Activated CD8-positive, alpha-beta memory T cell treated with anti-CD3 and anti-CD28 coated beads for 36 hours (primary cell): ENCODE results near the gene STAC2. TPM values are rescaled to one million over a fixed set of nuclear protein-coding genes. Genes with fewer than 3 reads are reported as not detected.

Experiments used
- CTCF ChIA-PET: fragments of 350-600 bp; sonication (Branson Sonifier 250); formaldehyde crosslinking; loops from one replicate; lab custom pipeline; 2021; ENCODE audit warnings: antibody characterized with exemption; lab: Charles Lee
- POLR2A ChIA-PET: fragments of 350-600 bp; sonication (Branson Sonifier 250); formaldehyde crosslinking; loops from one replicate; lab custom pipeline; 2021; ENCODE audit warnings: antibody characterized with exemption; lab: Charles Lee
- total RNA-seq, 2 experiments: library from RNA; stranded (reverse); gene quantifications; one replicate each; pipeline ENCODE4 v1.2.3, GENCODE V29; 2021

The STAC2 gene
- total RNA-seq, 2 experiments from 2014 or later, result not detected

DNA sequence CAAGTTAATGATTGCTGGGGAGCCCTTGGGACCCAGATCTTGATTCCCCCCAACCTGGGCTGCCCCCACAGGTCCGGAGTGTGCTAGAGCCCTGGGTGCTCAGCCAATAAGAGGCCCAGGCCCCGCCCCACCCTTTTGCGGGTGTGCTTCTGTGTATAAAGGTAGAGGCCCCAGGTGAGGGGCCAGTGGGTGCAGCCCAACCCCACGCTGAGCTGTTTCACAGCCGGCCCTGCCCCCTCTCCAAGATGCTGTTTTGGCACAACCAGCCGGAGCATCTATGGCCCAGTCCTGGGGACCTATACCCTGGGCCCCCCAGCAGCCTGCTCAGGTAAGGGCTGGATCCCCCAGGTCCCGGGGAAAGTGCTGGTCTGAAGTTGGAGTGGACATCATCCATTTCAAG is 11.8 kb upstream of the STAC2 start:
- ChIA-PET POLR2A (interaction anchor here (0.6 kb wide), 2 partner anchors 85 to 344 kb away, joined by 3 to 4 read pairs; no protein-coding TSS in a partner anchor), CTCF (interaction anchor here (1.0 to 13.6 kb wide), 5 partner anchors 10 to 84 kb away, joined by 3 to 205 read pairs (median 4); partner anchors contain the start of gene RPL19)

DNA sequence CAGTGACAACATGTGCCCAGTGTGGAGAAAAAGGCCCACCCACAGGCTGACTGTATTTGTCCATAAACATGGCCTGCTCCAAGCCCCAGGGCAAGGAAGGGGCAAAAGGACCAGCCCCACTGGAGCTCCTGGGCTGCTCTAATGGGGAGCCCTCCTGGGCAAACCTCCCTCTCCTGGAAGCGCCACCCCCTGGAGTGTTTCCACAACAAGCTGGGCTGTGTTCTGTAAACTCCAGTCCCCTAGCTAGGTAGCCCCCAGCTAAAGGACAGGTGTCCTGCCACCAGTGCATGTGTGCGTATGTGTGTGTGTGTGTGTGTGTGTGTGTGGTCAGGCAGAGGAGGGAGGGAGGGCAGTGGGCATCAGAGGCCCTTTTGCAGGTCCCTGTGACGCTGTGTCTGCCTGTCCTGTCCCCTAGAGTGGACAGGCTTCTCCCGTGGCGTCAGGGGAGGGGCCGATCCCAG is 11.3 kb upstream of the STAC2 start:
- ChIA-PET CTCF (interaction anchor here (1.1 to 13.6 kb wide), 8 partner anchors 8 to 86 kb away, joined by 3 to 205 read pairs (median 5); partner anchors contain the start of gene RPL19), POLR2A (interaction anchor here (0.6 kb wide), 1 partner anchor 84 kb away, joined by 4 read pairs; no protein-coding TSS in a partner anchor)

DNA sequence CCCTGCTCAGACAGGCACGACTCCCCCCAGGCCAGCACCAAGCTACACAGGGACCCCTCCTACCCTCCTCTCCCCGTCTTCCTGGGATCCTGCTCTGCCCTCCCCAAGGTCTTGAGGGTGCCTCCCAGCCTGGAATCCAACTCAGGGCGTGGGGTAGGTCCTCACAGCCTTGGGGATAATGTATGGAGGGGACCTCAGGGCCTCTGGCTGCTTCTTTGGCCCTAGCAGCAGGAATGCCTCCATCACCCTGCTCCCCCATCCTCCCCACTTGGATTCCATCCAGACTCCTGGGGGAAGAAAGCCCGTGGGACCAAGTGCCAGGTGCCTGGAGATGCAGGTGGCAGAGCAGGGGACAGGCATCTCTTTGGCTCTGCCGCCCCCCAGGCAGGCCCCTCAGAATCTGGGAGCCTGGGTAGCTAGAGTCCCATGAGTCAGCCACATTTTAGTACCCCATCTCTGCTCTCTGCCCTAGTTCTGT is 10.7 kb upstream of the STAC2 start:
- CTCF ChIA-PET, result interaction anchor here (0.6 to 13.6 kb wide), 14 partner anchors 9 to 379 kb away, joined by 3 to 205 read pairs (median 4); partner anchors contain the start of gene RPL19
- POLR2A ChIA-PET, result no interaction called here

DNA sequence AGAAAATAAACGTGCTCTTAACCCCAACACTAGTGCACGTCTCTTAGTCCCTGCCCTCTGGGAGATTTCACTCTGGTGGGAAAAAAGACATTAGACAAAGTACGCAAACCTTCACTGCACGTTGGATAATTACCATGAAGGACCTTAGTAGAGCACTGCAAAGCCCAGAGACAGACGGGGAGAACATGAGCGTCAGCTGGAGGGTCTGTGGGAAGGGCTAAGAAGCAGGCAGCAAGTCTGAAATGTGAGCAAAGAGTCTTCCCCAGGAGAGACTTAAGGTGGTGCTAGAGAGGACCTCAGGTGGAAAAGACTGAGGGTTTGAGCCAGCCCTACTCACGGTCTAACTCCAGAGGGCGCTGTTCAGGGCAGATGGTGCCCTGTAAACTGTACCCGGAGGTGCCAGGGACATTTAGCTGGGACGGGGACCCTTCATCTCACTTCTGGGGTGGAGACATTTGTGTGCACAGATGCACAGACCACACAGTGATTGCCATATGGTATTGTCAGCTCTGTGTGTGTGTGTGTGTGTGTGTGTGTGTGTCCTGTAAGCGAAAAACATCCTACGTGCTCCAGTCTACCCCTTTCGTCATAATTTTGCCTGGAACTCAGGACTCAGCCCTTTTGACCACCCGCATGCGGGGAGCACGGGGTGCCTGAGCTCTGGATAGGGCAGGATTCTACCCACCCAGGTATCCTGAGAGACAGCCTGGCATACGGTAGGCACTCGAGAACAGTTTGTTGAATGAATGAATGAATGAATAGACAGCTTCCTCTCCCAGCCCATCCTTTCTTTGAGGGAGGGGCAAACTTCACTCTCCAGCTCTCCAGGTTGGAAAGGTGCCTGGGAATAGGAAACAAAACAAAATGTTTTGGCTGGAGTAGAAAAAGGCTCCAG is 10.1 kb upstream of the STAC2 start:
- POLR2A ChIA-PET, result interaction anchor here (1.0 kb wide), 1 partner anchor 30 kb away, joined by 3 read pairs; no protein-coding TSS in a partner anchor
- CTCF ChIA-PET, result interaction anchor here (0.6 to 13.6 kb wide), 17 partner anchors 9 to 380 kb away, joined by 3 to 205 read pairs (median 4); partner anchors contain the start of gene STAC2

DNA sequence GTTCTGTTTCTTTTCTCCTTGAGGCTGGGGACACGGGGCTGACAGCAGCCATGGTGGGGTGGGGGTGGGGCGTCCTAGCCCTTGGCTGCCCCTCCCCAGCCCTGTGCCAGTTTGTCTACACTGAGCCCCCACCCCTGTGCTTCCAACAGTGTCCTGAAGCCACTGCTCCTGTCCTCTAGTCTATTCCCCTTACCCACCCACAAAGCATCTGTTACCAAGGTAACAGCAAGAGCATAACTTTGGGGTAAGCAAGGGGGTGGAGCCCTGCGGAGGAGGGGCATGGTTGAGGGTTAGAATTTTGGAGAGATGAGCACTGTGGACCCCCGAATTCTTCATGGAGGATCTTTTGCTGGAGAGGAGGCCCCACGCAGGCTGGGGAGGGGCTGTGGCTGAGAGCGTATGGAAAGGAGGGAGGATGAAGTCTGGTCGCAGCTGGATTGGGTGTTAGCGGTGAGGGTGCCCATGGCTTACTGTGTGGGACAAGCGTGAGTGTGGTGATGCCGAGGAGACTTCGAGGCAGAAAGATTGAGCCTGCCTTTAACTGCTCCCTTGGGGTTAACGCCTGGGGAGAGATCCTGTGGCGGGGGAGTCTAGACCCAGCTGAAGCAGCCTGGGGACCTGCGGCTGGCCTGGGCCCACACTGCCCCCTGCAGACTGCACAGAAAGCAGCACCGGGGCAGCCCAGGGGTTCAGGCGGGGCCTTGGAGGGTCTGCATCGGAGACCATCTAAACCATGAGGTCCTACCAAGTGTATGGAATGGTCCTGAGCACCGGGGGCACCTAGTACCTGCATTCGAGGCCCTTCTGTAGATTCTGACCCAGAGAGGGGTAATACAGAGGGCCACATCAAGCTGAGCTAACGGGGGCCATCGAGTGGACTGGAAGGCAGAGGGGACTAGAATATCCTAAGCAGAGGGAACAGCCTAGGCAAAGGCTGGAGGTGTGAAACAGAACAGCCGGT is 6.1 kb upstream of the STAC2 start:
- POLR2A ChIA-PET, result interaction anchor here (0.6 to 1.3 kb wide), 3 partner anchors 12 to 360 kb away, joined by 3 to 4 read pairs (median 3); no protein-coding TSS in a partner anchor
- CTCF ChIA-PET, result interaction anchor here (0.7 to 13.6 kb wide), 15 partner anchors 10 to 249 kb away, joined by 3 to 205 read pairs (median 4); partner anchors contain the start of gene RPL19

DNA sequence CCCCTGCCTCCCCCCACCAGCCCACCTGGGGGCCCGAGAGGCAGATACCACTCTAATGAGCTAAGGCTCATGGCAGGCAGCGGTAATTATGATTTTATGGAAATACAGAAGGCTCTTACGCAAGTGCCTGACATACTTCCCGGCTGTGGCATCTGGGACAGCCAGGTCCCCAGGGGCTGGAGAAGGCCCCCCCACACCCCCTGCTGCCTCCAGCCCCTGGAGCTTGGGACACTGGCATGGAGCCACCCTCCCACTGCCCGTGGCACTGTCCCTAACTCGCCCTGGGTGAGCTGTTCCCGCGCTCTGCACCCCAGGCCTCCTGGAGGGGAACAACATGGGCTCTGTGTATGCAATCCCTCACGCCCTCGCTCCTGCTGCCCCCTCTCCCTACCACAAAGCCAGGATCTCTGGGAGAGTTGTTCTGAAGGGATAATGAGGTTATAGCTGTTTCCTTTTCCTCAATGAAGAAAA is 5.4 kb upstream of the STAC2 start:
- POLR2A ChIA-PET, result interaction anchor here (1.1 to 1.3 kb wide), 2 partner anchors 13 to 25 kb away, joined by 3 to 4 read pairs; no protein-coding TSS in a partner anchor
- CTCF ChIA-PET, result interaction anchor here (0.7 to 13.6 kb wide), 8 partner anchors 10 to 233 kb away, joined by 3 to 205 read pairs (median 4); partner anchors contain the start of gene RPL19

DNA sequence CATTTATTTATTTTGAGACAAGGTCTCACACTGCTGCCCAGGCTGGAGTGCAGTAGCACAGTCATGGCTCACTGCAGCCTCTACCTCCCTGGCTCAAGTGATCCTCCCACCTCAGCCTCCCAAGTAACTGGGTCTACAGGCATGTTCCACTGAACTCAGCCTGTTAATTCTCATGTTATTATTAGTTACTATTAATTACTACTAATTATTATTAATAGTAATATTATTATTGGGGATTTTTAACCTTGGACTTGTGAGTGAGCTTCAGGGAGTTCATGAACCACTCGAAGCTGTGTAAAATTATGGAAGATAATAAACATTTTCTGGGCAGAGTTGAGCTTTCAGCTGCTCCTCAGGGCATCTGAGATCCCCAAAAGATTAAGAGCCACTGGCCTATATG is 4.6 kb upstream of the STAC2 start:
- POLR2A ChIA-PET, result no interaction called here

DNA sequence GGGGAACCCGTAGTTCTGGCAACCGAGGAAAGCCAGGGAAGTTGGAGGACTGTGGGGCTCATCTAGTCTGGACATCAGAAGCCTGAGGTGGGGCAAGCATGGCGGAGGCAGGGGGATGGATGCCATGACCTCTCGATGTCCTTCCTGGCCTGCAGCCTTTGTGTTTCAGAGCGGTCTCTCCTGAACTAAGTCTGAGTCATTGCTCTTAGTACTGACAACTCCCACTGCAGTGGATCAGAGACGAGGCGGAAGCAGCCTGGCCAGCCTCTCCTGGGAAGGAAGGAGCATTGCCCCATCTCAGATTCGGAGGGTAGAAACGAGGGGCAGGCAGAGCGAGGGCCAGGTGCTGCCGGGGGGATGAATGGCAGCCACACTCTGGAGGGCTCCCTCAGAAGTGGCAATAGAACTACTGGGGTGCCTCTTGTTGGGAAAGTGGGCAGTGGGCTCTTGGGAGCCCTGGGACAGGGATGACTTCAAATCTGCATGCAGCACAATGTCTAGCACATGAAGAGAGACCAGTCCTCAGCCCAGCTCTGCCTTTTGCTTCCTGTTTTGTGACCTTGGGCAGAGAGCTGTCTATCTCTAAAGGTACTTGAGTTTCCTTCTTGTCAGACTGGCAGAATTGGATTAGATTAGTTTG is 3.6 kb upstream of the STAC2 start:
- POLR2A ChIA-PET, result no interaction called here
- CTCF ChIA-PET, result interaction anchor here (13.6 kb wide), 1 partner anchor 23 kb away, joined by 205 read pairs; no protein-coding TSS in a partner anchor

More for the DNA sequence above, 4.6 kb upstream of the STAC2 start:
- CTCF ChIA-PET, result interaction anchor here (1.0 to 13.6 kb wide), 5 partner anchors 9 to 76 kb away, joined by 3 to 205 read pairs (median 4); no protein-coding TSS in a partner anchor

DNA sequence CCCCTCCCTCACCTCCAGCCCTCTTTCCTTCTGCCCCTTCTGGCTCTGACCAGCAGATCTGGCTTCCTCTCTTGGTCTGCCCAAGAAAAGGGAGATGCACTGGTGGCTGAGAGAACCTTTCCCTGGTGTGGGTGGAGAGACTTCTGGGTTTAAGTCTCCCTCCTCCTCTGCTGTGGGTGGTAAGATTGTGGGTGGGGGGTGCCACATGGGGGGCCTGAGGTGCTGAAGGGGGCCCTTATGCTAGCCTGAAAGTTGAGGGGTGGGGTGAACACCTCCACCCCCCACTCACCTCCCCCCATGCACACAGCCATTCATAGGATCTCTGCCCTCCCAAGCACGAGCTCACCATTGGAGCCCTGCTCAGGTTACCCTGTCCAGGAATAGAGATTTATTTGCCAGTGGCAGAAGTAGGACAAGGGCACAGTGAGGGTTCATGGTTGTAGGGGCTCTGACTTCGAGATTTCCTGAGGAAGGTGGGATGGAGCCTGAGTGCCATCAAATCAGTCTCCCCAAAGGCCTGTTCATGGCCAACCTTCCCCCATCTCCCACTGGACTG is 1.7 kb upstream of the STAC2 start:
- ChIA-PET CTCF (interaction anchor here (0.7 kb wide), 1 partner anchor 8 kb away, joined by 7 read pairs; no protein-coding TSS in a partner anchor), POLR2A (no interaction called here)

DNA sequence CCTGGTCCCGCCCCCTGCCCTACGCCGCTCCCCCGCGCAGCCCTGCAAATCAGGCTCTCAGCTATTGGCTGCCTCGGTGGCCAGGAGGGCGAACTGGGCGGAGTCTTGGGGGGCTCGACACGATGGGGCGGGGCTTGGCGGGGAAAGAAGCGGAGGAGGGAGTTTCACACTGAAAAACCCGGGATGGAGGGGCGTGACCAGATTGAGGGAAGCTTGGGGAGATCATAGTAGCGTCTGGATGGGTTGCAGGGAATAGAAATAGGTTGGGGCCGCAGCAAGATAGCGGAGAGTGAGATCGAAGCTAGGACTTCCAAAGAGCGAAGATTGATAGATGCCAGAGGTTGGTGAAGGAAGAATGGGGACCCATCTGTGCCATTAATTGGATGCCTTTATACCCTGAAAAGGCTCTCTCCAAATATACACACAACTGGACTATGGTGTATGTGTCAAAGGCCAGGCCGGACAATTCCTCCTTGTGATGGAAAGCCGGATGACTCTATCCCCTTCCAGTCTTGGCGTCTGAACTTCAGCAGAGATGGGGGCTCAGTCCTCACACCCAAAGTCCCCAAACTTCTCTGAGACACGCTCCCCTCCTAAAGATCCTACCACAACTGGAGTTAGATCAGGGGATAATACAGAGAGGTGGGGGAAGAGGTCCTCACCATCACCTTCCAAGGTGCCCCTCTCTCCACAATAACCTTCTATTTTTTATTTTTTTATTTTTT is 376 bp upstream of the STAC2 start:
- POLR2A ChIA-PET, result no interaction called here
- CTCF ChIA-PET, result interaction anchor here (1.2 to 1.3 kb wide), 2 partner anchors 9 to 12 kb away, joined by 4 to 6 read pairs; no protein-coding TSS in a partner anchor

DNA sequence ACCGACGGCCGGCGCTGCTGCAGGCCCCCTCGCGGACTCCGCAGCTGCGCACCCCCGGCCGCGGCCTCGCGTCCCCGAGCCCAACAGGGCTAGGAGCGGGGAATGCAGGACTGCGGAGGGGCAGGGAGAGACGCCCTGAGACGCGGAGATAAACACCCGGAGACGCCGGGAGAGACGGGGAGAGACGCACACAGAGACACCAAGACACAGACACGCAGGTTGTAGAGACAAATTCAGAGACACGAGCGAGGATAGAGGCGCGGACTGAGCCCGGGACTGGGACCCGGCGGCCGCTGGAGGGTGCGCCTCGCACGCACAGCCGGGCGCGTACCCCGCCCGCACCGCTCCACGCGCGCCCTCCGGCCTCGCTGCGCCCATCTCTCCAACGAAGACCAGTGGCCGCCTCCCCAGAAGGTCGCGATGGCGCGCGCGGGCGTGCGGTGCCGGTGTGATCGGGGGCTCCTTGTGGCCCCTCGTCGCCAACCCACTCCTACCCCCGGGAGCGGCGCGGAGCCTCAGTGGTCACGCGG is 902 bp downstream of the STAC2 start:
- POLR2A ChIA-PET, result no interaction called here
- CTCF ChIA-PET, result interaction anchor here (2.5 kb wide), 1 partner anchor 11 kb away, joined by 7 read pairs; no protein-coding TSS in a partner anchor

DNA sequence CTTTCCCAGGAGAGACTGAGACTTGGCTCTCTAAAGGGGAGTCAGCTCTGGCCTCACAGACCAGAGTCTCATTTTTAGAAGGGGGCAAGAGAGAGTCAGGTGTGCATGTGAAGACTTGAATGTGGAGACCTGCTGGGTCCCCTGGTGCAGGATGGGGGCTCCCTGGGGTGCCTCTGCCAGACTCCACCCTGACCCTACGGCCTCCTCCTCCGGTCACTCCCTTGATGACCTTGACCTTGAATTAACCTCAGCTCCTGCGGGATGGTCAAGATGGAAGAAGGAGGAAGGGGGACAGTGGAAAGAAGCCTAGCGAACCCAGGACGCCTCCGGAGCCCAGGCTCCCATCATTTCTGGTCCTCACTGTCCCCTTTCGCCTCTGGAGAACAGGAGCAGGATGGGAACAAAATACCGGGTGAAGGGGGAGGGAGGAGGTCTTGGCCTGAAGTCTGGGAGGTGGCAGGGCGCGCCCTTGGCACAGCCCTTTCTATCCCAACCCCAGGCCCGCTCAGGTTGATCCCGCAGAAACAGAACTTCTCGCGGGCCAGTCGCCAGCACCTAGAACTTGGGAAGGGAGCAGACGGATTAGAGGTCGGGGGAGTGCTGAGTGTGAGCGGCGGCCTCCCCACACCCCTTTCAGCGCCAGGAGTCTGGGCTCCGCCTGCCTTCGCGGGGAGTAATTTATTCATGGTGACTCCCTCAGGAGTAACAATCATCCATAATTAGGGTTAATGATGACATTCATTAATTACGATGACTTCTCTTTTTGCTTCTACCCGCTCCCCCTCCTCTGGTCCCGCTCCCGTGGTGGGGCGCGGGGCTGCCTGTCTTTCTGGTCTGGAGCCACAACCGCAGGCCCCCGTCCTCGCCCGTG is 1.6 kb downstream of the STAC2 start:
- POLR2A ChIA-PET, result interaction anchor here (0.6 kb wide), 1 partner anchor 797 kb away, joined by 4 read pairs; no protein-coding TSS in a partner anchor
- CTCF ChIA-PET, result interaction anchor here (0.8 to 2.5 kb wide), 2 partner anchors 12 to 21 kb away, joined by 4 to 7 read pairs; no protein-coding TSS in a partner anchor

DNA sequence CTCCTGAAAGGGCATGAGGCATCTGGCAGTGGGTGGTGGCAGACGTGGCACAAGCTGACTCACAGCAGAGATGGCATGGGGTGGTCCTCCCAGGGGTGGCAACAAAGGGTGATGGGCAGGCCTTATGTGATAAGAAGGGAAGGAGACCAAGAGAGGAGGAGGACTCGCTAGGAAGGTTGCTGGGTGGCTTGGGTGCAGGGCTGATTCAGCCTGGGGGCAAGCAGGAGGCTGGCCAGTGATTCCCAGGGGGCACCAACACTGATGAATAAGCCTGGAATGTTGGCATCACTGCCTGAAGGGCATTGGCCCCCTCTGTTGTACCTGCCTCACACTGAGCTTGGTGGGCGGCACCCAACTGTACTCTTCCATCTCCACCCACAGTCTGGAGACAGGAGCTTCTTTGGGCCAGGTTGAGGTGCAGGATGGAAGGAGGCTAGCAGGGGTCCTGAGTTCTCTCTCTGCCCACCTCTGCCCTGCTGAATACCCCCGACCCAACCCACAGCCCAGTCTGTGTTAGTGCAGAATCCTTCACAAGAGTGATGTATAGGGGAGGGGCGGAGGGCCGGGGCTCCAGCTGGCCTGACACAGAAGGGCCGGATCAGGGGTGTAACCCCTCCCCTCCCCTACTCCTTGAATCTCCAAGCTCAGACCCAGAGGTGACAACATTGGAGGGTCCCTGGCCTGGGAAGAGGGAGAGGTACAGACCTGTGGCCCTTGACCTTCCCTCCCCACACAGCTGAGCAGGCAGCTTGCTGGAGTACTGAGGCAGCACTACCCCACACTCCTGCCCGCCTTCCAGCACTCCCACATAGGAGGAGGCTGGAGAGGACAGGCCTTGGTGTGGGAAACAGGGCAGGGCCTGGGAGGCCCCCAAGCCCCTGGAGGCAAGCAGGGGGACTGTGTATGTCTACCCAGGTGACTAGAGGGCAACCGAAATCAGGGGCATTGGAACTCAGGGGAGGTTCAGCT is 2.6 kb downstream of the STAC2 start:
- POLR2A ChIA-PET, result interaction anchor here (0.5 to 0.6 kb wide), 2 partner anchors 243 to 796 kb away, joined by 3 to 4 read pairs; no protein-coding TSS in a partner anchor
- CTCF ChIA-PET, result interaction anchor here (0.8 to 2.5 kb wide), 2 partner anchors 13 to 22 kb away, joined by 4 to 7 read pairs; no protein-coding TSS in a partner anchor

DNA sequence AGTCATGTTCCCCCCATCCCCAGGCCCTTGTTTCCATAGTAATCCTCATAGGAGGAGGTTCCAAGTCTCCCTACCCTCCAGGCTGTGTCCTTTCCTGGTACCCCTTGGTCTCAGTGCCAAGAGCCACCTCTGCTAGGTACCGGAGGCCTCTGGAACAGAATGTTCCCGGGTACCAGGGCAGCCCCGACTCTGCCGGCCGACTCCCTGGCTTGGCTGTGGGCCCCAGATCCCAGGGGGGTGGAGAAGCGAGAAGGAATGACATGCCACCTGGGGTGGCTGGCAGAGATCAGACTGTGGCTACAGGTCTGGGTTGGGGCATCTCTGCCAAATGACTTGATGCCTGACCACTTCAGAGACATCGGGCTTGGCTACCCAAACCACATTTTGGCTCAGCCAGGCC is 3.6 kb downstream of the STAC2 start:
- ChIA-PET POLR2A (no interaction called here), CTCF (interaction anchor here (1.2 to 2.5 kb wide), 2 partner anchors 14 to 23 kb away, joined by 3 to 7 read pairs; no protein-coding TSS in a partner anchor)
